Measurements from ENCODE around the gene EMP2. TPM values are rescaled to one million over a fixed set of nuclear protein-coding genes. Genes with fewer than 3 reads are reported as not detected.

The EMP2 gene
- total RNA-seq, 1 donor from 2014 or later, result 8.6 TPM

- H3K36me3 Mint-ChIP-seq (ENCODE audit: low read depth, unreplicated experiment), result peaks cover 11% of the 10 kb centered on the region
Observed at GRCh38 chr16:10558746-10559641, 21.4 kb downstream of the EMP2 start.

GRCh38 chr16:10558305-10558704 lies 22.1 kb downstream of the EMP2 start:
- Mint-ChIP-seq H3K4me3 (ENCODE audit: unreplicated experiment) (no peak overlapping the region), H3K27ac (ENCODE audit: unreplicated experiment) (no peak overlapping the region), H3K27me3 (ENCODE audit: unreplicated experiment) (peaks cover 2% of the 10 kb centered on the region), H3K9me3 (ENCODE audit: unreplicated experiment) (peaks cover 7% of the 10 kb centered on the region), H3K36me3 (ENCODE audit: low read depth, unreplicated experiment) (peaks cover 6% of the 10 kb centered on the region), H3K4me1 (ENCODE audit: unreplicated experiment) (no peaks in the 10 kb centered on the region)
- no peak for DNase-seq (ENCODE audit: low spot score)
- no peak for TF ChIP-seq CTCF (IDR thresholded peaks at IDR 0.05; ENCODE audit: unreplicated experiment)

More at GRCh38 chr16:10558746-10559641, 21.4 kb downstream of the EMP2 start:
- Mint-ChIP-seq H3K27me3 (ENCODE audit: unreplicated experiment) (peaks cover 2% of the 10 kb centered on the region), H3K4me3 (ENCODE audit: unreplicated experiment) (no peak overlapping the region), H3K9me3 (ENCODE audit: unreplicated experiment) (peaks cover 7% of the 10 kb centered on the region), H3K27ac (ENCODE audit: unreplicated experiment) (no peak overlapping the region), H3K4me1 (ENCODE audit: unreplicated experiment) (no peaks in the 10 kb centered on the region)
- TF ChIP-seq CTCF (IDR thresholded peaks at IDR 0.05; ENCODE audit: unreplicated experiment), result no peak
- no peak for DNase-seq (ENCODE audit: low spot score)

- no peak for DNase-seq (ENCODE audit: low spot score)
- no peak overlapping the region for H3K4me3 Mint-ChIP-seq (ENCODE audit: unreplicated experiment)
Observed at GRCh38 chr16:10557750-10558149, 22.6 kb downstream of the EMP2 start.

DNA sequence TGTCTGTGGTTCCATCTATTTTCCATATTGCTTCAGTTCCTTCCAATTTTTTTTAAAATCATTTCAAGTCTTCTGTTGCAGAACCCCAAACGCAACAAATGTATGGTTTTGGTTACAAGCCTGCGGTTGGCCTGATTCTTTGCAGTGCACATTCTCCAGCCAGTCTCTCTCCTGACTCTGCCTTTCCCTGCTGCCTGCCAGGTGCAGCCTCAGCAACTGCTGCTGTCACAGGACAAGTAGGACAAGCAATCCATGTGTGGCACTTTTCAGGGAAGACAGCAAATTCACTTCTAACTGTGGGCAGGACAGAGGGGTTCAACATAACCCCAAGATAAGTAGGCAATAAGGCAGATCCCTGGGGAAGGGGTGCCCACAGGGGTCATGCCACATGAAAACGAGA lies 24.2 kb downstream of the EMP2 start:
- Mint-ChIP-seq H3K27ac (ENCODE audit: unreplicated experiment) (no peak overlapping the region), H3K4me3 (ENCODE audit: unreplicated experiment) (no peak overlapping the region), H3K4me1 (ENCODE audit: unreplicated experiment) (no peaks in the 10 kb centered on the region), H3K9me3 (ENCODE audit: unreplicated experiment) (peaks cover 6% of the 10 kb centered on the region), H3K36me3 (ENCODE audit: low read depth, unreplicated experiment) (peaks cover 2% of the 10 kb centered on the region), H3K27me3 (ENCODE audit: unreplicated experiment) (no peaks in the 10 kb centered on the region)
- no peak for TF ChIP-seq CTCF (IDR thresholded peaks at IDR 0.05; ENCODE audit: unreplicated experiment)
- DNase-seq (ENCODE audit: low spot score), result no peak

More at GRCh38 chr16:10557750-10558149, 22.6 kb downstream of the EMP2 start:
- Mint-ChIP-seq H3K9me3 (ENCODE audit: unreplicated experiment) (peaks cover 7% of the 10 kb centered on the region), H3K27me3 (ENCODE audit: unreplicated experiment) (peaks cover 2% of the 10 kb centered on the region), H3K36me3 (ENCODE audit: low read depth, unreplicated experiment) (peaks cover 5% of the 10 kb centered on the region), H3K4me1 (ENCODE audit: unreplicated experiment) (no peaks in the 10 kb centered on the region), H3K27ac (ENCODE audit: unreplicated experiment) (no peak overlapping the region)
- no peak for TF ChIP-seq CTCF (IDR thresholded peaks at IDR 0.05; ENCODE audit: unreplicated experiment)

DNA sequence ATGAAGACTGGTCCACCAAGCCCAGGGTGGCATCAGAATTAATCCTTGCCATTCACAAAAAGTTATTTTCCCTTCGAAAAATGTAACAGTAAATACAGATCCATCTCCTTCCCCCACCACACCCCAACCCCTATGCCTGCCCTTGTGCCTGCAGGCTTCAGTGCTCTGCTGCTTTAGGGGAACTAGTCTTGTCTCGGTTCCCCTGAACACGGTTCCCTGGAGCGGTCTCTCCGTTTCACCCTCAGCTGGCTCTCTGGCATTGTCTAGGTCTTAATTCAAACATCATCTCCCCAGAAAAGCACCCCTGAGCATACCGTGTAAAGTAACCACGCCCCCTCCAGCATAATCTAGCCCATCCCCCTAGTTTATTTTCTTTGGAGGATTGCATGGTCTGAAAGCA lies 25.8 kb downstream of the EMP2 start:
- Mint-ChIP-seq H3K27me3 (ENCODE audit: unreplicated experiment) (no peaks in the 10 kb centered on the region), H3K27ac (ENCODE audit: unreplicated experiment) (no peak overlapping the region), H3K4me3 (ENCODE audit: unreplicated experiment) (no peak overlapping the region), H3K4me1 (ENCODE audit: unreplicated experiment) (no peaks in the 10 kb centered on the region), H3K36me3 (ENCODE audit: low read depth, unreplicated experiment) (peaks cover under 1% of the 10 kb centered on the region), H3K9me3 (ENCODE audit: unreplicated experiment) (no peaks in the 10 kb centered on the region)
- DNase-seq (ENCODE audit: low spot score), result no peak
- TF ChIP-seq CTCF (IDR thresholded peaks at IDR 0.05; ENCODE audit: unreplicated experiment), result no peak

Measured in endothelial cell (in vitro differentiated cells).